ENCODE data around the gene DSCAML1.

DNA sequence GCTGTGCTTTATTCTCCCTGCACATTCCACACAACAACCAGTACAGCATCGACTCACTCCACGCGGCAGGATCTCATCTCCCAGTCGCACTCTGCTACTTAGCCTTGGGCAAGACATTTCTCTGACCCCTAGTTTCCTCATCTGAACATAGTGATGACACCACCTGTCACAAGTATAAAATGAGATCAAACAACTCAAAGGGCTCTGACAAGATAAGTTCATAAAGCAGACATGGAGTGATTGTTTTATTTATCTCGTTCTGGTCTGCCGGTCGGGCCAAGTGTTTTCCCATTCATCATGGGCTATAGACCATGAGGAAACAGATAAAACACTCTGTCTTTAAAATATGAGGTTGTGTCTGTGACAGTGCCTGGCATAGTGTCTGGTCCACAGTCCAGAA lies 35.0 kb downstream of the DSCAML1 start:
- TF ChIP-seq EZH2 (IDR thresholded peaks at IDR 0.05; ENCODE audit: low read length, unreplicated experiment) (no peak), EZH2phosphoT487 (IDR thresholded peaks at IDR 0.05; ENCODE audit: borderline replicate concordance, low read length) (no peak)
- TF ChIP-seq, protein P1, sequence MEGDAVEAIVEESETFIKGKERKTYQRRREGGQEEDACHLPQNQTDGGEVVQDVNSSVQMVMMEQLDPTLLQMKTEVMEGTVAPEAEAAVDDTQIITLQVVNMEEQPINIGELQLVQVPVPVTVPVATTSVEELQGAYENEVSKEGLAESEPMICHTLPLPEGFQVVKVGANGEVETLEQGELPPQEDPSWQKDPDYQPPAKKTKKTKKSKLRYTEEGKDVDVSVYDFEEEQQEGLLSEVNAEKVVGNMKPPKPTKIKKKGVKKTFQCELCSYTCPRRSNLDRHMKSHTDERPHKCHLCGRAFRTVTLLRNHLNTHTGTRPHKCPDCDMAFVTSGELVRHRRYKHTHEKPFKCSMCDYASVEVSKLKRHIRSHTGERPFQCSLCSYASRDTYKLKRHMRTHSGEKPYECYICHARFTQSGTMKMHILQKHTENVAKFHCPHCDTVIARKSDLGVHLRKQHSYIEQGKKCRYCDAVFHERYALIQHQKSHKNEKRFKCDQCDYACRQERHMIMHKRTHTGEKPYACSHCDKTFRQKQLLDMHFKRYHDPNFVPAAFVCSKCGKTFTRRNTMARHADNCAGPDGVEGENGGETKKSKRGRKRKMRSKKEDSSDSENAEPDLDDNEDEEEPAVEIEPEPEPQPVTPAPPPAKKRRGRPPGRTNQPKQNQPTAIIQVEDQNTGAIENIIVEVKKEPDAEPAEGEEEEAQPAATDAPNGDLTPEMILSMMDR (conservative IDR thresholded peaks at IDR 0.05; ENCODE audit: low read depth, low read length), result no peak
